ENCODE results near the gene EDNRB. TPM values are rescaled to one million over a fixed set of nuclear protein-coding genes. Genes with fewer than 3 reads are reported as not detected.

The EDNRB gene
- total and polyA plus RNA-seq, 2 experiments from 2014 or later: 16.9 to 34.6 TPM

GRCh38 chr13:77909827-77910226, 8.8 kb downstream of the EDNRB start:
- Histone ChIP-seq H3K4me1 (ENCODE audit: insufficient read depth) (peaks cover 9% of the 10 kb centered on the region), H3K9me2 (replicated peaks; ENCODE audit: insufficient read depth) (no peaks in the 10 kb centered on the region), H3K79me2 (no peaks in the 10 kb centered on the region), H3K36me3 (replicated peaks; ENCODE audit: insufficient read depth, low read depth) (no peaks in the 10 kb centered on the region), H3K27me3 (no peaks in the 10 kb centered on the region), H3K9me3 (ENCODE audit: low read depth) (no peaks in the 10 kb centered on the region), H3K27ac (no peak overlapping the region), H3K4me3 (no peak overlapping the region), H3K4me2 (no peak overlapping the region), H4K20me1 (ENCODE audit: insufficient read depth, poor library complexity, severe bottlenecking) (no peaks in the 10 kb centered on the region), H2AFZ (no peak overlapping the region)
- 68% methylated on average over 3 of the region's 3 CpGs for WGBS (ENCODE audit: low lambda C conversion rate, missing lambda C conversion rate)
- no peak for DNase-seq (ENCODE audit: low spot score)
- TF ChIP-seq CTCF (IDR thresholded peaks at IDR 0.05; ENCODE audit: poor library complexity): no peak

- no peak for DNase-seq (ENCODE audit: low spot score)
- 72% methylated on average over 2 of the region's 2 CpGs for WGBS (ENCODE audit: low lambda C conversion rate, missing lambda C conversion rate)
Observed at GRCh38 chr13:77908531-77908930, 10.1 kb downstream of the EDNRB start.

GRCh38 chr13:77907666-77908341, 10.8 kb downstream of the EDNRB start:
- Histone ChIP-seq H3K79me2 (no peaks in the 10 kb centered on the region), H3K4me2 (no peak overlapping the region), H3K27ac (peak overlapping the region; percentile 59), H3K27me3 (no peaks in the 10 kb centered on the region), H3K9me2 (replicated peaks; ENCODE audit: insufficient read depth) (no peaks in the 10 kb centered on the region), H4K20me1 (ENCODE audit: insufficient read depth, poor library complexity, severe bottlenecking) (no peaks in the 10 kb centered on the region), H3K9me3 (ENCODE audit: low read depth) (no peaks in the 10 kb centered on the region), H3K36me3 (replicated peaks; ENCODE audit: insufficient read depth, low read depth) (no peaks in the 10 kb centered on the region), H2AFZ (no peak overlapping the region), H3K4me1 (ENCODE audit: insufficient read depth) (peaks cover 9% of the 10 kb centered on the region), H3K4me3 (no peak overlapping the region)
- no peak for DNase-seq (ENCODE audit: low spot score)
- TF ChIP-seq EZH2 (IDR thresholded peaks at IDR 0.05; ENCODE audit: borderline replicate concordance): no peak
- no peak for TF ChIP-seq CTCF (IDR thresholded peaks at IDR 0.05; ENCODE audit: poor library complexity)
- no peak for TF ChIP-seq EZH2phosphoT487 (IDR thresholded peaks at IDR 0.05; ENCODE audit: low read depth, severe bottlenecking, unreplicated experiment)
- WGBS (ENCODE audit: low lambda C conversion rate, missing lambda C conversion rate): 58% methylated on average over 5 of the region's 5 CpGs

More at GRCh38 chr13:77908531-77908930, 10.1 kb downstream of the EDNRB start:
- peaks cover 9% of the 10 kb centered on the region for H3K4me1 ChIP-seq (ENCODE audit: insufficient read depth)
- H3K9me2 ChIP-seq (replicated peaks; ENCODE audit: insufficient read depth): no peaks in the 10 kb centered on the region
- H3K27ac ChIP-seq: peak overlapping the region; percentile 59
- no peaks in the 10 kb centered on the region for H3K9me3 ChIP-seq (ENCODE audit: low read depth)
- no peaks in the 10 kb centered on the region for H3K36me3 ChIP-seq (replicated peaks; ENCODE audit: insufficient read depth, low read depth)
- H3K79me2 ChIP-seq: no peaks in the 10 kb centered on the region
- TF ChIP-seq EZH2phosphoT487 (IDR thresholded peaks at IDR 0.05; ENCODE audit: low read depth, severe bottlenecking, unreplicated experiment) (no peak), CTCF (IDR thresholded peaks at IDR 0.05; ENCODE audit: poor library complexity) (no peak), EZH2 (IDR thresholded peaks at IDR 0.05; ENCODE audit: borderline replicate concordance) (no peak)
- H3K27me3 ChIP-seq: no peaks in the 10 kb centered on the region
- H3K4me2 ChIP-seq: no peak overlapping the region
- H2AFZ ChIP-seq: no peak overlapping the region
- no peaks in the 10 kb centered on the region for H4K20me1 ChIP-seq (ENCODE audit: insufficient read depth, poor library complexity, severe bottlenecking)
- H3K4me3 ChIP-seq: no peak overlapping the region
